Stimulated activated CD8-positive, alpha-beta memory T cell treated with anti-CD3 and anti-CD28 coated beads, Interleukin-15, amount 100 ng/mL, for 4 hours (primary cell): Measurements from ENCODE around the gene SIX3.
A peak's percentile ranks its signal among the peaks of the same experiment; 100 is the strongest.

Experiments
- DNase-seq, 2 donors: peaks; one replicate each; pipeline ENCODE4 v3.0.0-alpha.2; 2020; ENCODE audit warnings: low read depth in 2 of 2

SIX3 gene

GRCh38 chr2:44957656-44958327, 16.3 kb downstream of the SIX3 start:
- no peak for DNase-seq

DNA sequence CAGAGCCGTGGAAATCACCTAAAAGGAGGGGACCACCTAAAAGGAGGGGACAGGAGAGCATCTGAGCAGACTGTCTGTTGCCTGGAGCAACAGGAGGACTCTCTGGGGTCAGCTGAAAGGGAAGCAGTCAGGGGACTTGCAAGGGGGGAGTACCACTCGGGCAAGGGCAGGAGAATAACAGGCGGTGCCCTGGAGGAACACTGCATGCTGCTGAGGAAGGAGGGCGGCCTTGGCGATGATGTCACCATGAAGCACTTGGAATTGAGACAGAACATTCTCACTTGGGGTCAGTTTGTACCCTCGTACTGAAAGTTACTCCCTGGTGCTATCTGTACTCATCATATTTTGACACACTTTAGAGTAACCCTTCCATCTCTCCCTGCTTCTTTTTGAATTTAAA, 18.4 kb downstream of the SIX3 start:
- no peak for DNase-seq

GRCh38 chr2:44960871-44961270, 19.4 kb downstream of the SIX3 start:
- DNase-seq = no peak

DNA sequence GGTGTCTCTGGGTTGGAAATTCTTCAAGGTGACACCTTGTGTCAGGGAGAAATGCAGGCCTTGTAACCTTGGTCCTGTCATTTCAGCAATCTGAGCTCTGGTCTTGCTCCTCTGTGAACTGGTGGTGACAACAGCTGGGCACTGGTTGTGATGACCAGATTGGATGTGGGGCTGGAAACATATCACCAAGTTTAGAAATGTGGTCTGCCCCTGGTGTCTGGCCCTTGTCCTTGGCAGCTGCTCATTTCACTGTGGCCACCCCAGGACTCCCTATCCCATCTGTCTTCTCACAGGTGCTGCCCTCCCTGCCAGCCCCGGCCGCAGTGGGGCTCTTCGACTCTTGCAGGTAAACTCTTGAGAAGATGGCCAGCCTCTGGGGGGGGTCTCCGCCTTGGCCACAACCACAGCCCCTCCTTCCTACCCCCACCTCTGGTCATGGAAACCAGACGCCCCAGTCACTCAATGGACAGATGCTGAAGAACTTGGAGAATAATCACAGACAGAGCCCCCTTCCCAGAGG, 20.7 kb downstream of the SIX3 start:
- no peak for DNase-seq

DNA sequence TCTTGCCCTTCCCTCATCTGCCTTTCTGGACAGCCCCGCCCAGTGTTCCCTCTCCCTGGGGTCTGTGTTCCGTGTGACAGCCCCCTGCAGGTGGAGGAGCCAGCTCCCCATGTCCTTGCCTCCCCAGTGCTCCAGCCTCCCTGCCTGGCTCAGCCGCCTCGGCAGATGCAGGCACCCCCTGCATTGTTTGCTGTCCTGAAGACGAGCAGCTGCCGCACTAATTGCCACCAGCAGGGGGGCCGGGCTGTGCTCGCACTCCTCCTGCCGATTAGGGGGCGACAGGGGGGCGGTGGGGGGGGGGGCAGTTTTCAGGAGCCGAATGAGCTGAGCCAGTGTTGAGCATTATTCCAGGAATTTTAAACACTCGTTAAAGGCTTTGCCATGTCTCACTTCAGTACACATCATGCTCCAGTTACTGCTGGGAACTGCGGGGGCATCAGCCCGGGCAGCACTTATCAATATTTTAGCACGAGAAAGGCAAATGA, 23.3 kb downstream of the SIX3 start:
- no peak for DNase-seq

DNA sequence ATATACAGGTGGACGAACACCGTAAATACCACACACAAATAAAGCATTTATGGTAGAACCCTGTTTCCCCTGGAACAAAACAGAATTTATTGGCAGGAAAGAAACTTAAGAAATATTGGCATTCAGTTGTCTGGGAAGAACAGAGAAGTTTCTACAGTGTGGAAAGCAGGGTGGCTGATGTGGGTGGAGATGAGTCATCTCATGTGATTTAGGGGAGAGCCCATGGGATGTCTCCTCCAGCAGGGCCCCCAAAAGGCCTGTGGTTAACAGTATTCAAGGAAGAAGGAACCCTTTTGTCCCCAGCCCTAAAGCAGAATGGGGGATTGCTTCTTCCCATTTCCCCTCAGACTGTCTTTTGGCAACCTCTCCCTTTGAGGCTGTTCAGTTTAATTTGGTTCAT, 24.2 kb downstream of the SIX3 start:
- DNase-seq = no peak

DNA sequence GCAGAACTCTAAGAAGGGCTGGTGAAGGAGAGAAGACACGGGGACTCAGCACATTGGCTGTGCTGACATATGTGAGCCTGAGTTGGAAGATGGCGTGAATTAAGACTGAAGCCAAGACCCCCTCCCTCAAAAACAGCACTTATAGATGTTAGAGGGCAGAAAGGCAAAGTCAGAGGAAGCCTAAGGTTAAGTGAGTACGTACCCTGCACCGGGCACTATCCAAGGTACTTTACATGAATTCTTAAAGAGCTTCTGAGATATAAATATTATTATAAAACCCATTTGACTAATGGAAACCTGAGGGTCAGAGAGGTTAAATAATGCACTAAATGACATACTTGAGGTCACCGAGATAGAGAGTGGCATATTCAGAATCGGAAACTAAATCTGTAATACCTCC, 25.6 kb downstream of the SIX3 start:
- no peak for DNase-seq

DNA sequence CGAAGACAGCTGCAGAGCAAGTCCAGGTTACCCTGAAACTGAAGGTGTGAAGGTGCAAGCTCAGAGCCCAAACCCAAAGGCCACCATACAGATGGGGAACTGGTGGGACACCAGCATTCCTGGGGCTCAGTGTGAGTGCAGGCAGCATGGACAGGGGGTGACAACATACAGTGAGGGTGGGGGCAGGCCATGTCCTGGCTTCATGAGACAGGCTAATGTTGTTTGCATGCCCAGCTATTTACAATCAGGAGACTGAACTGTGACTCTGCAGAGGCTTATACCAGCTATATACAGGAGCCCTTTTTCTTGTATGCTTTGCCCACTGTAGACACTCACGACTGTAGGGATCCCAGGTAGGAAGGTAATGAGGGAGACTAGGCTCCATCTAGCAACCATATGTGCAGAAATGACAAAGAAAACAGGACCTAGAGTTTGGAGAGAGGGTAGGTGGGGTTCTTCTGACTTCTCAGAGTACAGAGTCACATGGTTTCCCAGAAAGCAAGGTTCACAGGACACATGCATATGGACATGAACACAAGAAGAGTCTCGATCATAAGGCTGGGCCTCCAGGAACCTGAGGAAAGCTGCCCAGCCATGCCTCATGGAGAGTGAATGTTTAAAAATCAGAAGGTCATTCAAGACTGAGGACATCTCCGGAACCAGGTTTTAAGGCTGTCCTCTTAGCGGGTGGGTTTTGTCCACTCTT, 26.4 kb downstream of the SIX3 start:
- no peak for DNase-seq

GRCh38 chr2:44969936-44970335, 28.4 kb downstream of the SIX3 start:
- DNase-seq = no peak

- DNase-seq = no peak
Measured at GRCh38 chr2:44970846-44971450, 29.4 kb downstream of the SIX3 start.

- DNase-seq = no peak
Measured at GRCh38 chr2:44972771-44973535, 31.5 kb downstream of the SIX3 start.

GRCh38 chr2:44974064-44974715, 32.7 kb downstream of the SIX3 start:
- no peak for DNase-seq

GRCh38 chr2:44975571-44976450, 34.3 kb downstream of the SIX3 start:
- no peak for DNase-seq

DNA sequence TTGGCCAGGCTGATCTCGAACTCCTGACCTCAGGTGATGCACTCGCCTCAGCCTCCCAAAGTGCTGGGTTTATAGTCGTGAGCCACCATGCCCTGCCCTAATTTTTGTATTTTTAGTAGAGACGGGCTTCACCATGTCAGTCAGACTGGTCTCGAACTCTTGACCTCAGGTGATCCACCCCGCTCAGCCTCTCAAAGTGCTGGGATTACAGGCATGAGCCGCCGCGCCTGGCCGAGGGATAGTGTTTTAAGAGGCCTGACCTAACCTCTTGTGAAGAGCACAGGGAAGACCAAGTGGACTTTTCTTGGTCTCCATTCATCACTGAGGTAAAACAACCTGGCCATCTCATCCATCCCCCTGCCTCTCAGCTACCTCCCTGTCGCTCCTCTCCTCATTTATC, 38.1 kb downstream of the SIX3 start:
- no peak for DNase-seq

GRCh38 chr2:44980751-44981713, 39.5 kb downstream of the SIX3 start:
- DNase-seq = no peak

DNA sequence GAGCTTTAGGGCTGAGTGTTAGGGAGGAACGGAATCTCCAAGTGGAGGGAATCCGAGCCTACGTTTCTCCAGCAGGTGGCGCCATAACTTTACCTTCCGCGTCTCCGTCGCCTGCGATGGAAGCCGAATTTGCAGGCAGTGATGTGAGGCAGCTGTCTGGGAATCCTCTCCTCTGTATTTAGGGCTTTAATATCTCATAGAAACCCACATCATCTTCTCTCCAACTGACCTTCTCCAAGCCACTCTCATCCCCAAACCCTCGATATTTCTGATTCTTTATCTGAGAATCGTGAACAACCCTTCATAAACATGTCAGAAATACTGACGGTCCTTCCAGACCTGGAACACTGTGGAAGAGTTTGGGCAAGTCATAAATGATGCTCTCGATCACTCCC, 40.2 kb downstream of the SIX3 start:
- DNase-seq = peak in 1 of 2 donors; percentile 12

- no peak for DNase-seq
Measured at GRCh38 chr2:44983836-44984604, 42.5 kb downstream of the SIX3 start.

DNA sequence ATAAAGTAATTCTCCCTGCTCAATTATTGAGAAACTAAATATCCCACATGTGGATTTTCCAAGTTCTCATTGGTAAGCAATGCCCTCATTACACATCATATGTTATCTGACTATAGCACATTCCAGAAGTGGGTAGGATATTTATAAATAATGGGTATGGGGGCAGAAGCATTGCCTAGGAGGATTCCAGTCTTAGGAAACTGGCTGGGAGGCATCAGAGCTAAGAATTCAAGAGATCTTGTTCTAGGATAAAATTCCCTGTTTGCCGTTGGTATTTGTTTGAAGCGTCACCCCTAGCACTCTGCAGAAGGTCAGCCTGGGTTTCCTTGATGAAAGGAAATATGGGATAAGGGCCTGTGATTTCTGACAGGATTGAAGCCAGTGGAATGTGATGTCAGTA, 47.7 kb downstream of the SIX3 start:
- no peak for DNase-seq

GRCh38 chr2:44994377-44994776, 52.9 kb downstream of the SIX3 start:
- DNase-seq = no peak
